ENCODE results near the gene PLS3. TPM values are rescaled to one million over a fixed set of nuclear protein-coding genes. Genes with fewer than 3 reads are reported as not detected.

PLS3 gene
- total and polyA plus RNA-seq, 9 of the 15 experiments (the other 6 are each of a cell fraction or from before 2014, with no cell fraction given), result 0.03 to 0.42 (median 0.03) TPM; not detected in 4

- Histone ChIP-seq H3K9ac (ENCODE audit: insufficient read depth in 1 of 2, low read depth in 2 of 2, low read length in 2 of 2) (no peak overlapping the region), H3K9me1 (ENCODE audit: control insufficient read depth, insufficient read depth, low read length) (no peaks in the 10 kb centered on the region), H3K27me3 (ENCODE audit: control insufficient read depth in 2 of 2, insufficient read depth in 2 of 2, low read length in 2 of 2) (no peaks in the 10 kb centered on the region), H3K79me2 (ENCODE audit: control insufficient read depth, insufficient read depth, low read length) (no peaks in the 10 kb centered on the region), H2AFZ (ENCODE audit: low read depth, low read length) (no peak overlapping the region), H4K20me1 (replicated peaks; ENCODE audit: control insufficient read depth, insufficient read depth, low read length) (no peaks in the 10 kb centered on the region), H3K9me3 (replicated peaks; ENCODE audit: control insufficient read depth, insufficient read depth, low read depth, low read length) (no peaks in the 10 kb centered on the region), H3K36me3 (ENCODE audit: control insufficient read depth, insufficient read depth, low read length) (no peaks in the 10 kb centered on the region), H3K4me2 (ENCODE audit: insufficient read depth, low read length) (no peak overlapping the region), H3K27ac (ENCODE audit: extremely low read depth, low read depth, low read length) (no peak overlapping the region), H3K4me1 (replicated peaks in 1 of 2; ENCODE audit: control insufficient read depth in 2 of 2, insufficient read depth in 2 of 2, low read length in 2 of 2) (no peaks in the 10 kb centered on the region), H3K4me3 (no peak overlapping the region)
- CTCF ChIA-PET (ENCODE audit: low intra/inter-chr PET ratio), result no interaction called here
- ATAC-seq (no peak), FAIRE-seq (no peak), DNase-seq (ENCODE audit: extremely low read depth in 1 of 4, low spot score in 3 of 4) (no peak)
- intact Hi-C loops (cut with micrococcal nuclease) (no loop called here), in situ Hi-C loops (cut with MboI) (no loop called here)
- BruUV-seq (replicated peaks), result no TSS peak
- TF ChIP-seq VEZF1 (CRISPR knock-in tag; IDR thresholded peaks at IDR 0.05) (no peak), ZNF780A (CRISPR knock-in tag; IDR thresholded peaks at IDR 0.05) (no peak), NR0B1 (IDR thresholded peaks at IDR 0.05; ENCODE audit: partially characterized antibody) (no peak), HIVEP1 (CRISPR knock-in tag; IDR thresholded peaks at IDR 0.05) (no peak), GATA2 (CRISPR knock-in tag; IDR thresholded peaks at IDR 0.05) (no peak), ZFP30 (CRISPR knock-in tag; IDR thresholded peaks at IDR 0.05; ENCODE audit: borderline replicate concordance) (no peak), NR2C1 (IDR thresholded peaks at IDR 0.05) (no peak), NR2C1 (tag; IDR thresholded peaks at IDR 0.05) (no peak), KLF6 (CRISPR knock-in tag; IDR thresholded peaks at IDR 0.05; ENCODE audit: borderline replicate concordance) (no peak)
- TF ChIP-seq, protein P1, sequence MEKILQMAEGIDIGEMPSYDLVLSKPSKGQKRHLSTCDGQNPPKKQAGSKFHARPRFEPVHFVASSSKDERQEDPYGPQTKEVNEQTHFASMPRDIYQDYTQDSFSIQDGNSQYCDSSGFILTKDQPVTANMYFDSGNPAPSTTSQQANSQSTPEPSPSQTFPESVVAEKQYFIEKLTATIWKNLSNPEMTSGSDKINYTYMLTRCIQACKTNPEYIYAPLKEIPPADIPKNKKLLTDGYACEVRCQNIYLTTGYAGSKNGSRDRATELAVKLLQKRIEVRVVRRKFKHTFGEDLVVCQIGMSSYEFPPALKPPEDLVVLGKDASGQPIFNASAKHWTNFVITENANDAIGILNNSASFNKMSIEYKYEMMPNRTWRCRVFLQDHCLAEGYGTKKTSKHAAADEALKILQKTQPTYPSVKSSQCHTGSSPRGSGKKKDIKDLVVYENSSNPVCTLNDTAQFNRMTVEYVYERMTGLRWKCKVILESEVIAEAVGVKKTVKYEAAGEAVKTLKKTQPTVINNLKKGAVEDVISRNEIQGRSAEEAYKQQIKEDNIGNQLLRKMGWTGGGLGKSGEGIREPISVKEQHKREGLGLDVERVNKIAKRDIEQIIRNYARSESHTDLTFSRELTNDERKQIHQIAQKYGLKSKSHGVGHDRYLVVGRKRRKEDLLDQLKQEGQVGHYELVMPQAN (IDR thresholded peaks at IDR 0.05; ENCODE audit: borderline replicate concordance), result no peak
- POLR2A ChIA-PET, result no interaction called here
Measured at GRCh38 chrX:115522952-115523351, 38.0 kb upstream of the PLS3 start.
